ENCODE results near the gene WWP2.
"Not testable (repeated sequence)": the region's sequence is repeated elsewhere in the genome, so short reads cannot be mapped to it uniquely, and the experiment has no call there.

The WWP2 gene

DNA sequence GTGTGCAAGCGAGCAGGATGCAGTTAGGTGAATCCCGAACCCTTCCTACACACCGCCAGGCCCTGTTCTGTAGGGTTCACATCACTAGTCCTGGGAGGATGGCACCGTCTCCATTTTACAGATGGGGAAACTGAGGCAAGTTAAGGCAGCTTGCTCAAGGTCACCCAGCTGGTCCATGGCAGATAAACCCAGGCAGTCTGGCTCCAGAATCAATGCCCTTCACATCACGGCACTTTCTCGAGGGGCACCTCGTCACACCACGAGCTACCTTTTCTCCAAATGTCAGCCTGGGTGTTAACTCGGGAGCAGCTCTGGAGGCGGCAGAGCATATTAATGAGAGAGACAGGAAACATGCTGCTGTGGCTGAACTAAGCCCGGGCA lies 16.9 kb upstream of the WWP2 start:
- in situ Hi-C loops (cut with MboI; ENCODE audit: low sequenced_read_pairs) = no loop called here

DNA sequence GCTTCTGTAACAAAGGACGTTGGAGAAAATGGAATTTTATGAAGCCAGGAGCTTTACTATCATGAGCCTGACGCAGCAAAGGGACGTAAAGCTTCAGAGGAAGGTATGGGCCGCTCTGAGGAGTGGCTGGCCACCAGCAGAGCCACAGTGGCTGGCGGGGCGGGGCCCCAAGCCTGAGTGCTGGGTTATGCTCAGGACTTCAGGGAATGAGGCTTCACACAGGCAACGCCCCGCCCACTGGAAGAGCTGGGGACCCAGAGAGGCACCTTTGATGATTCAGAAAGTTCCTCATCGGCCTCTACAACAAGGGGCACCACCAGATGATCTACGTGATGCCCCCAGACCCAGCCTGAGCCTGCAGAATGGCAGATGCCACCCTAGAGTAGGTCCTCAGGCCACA lies 16.2 kb upstream of the WWP2 start:
- in situ Hi-C loops (cut with MboI; ENCODE audit: low sequenced_read_pairs) = no loop called here

DNA sequence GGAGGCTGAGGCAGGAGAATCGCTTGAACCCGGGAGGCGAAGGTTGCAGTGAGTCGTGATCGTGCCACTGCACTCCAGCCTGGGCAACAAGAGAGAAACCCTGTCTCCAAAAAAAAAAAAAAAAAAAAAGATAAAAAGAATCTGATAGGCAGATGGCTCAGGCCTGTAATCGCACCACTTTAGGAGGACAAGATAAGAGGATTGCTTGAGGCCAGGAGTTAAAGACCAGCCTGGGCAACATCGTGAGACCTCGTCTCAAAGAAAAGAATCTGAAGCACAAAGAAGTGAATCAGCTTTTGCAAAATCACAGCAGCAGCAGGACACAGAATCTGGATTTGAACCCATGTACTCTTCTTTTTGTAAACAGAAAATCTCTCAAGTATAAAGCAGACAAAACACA lies 15.0 kb upstream of the WWP2 start:
- in situ Hi-C loops (cut with MboI; ENCODE audit: low sequenced_read_pairs) = no loop called here

DNA sequence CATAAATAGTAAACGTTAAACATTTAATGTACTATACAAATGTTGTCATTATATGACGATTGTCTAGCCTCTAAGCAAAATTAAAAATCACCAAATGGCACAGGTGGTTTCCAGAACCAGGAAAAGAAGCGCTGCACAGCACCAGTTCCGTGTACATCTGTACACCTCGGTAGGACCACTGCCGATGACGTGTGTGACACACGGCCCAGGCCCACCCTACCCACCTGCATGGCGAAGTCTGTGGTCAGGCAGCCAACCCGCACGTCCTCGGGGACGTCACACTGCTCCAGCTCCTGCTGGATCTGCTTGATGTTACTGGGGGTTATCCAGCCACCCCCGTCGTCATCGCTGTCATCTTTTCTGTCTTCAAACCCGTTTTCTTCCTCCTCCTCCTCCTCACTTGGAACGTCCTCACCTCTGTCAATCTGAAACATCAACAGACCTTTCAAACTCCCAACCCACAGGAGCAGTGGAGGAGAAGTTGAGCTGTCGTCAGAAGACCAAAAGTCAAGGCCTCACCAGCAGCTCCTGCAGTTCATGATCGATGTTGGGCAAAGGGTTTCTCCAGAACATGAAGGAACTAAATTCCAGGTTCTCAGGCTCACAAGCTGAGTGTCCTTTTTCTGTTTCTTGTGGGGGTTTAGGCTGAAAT lies 13.3 kb upstream of the WWP2 start:
- in situ Hi-C loops (cut with MboI; ENCODE audit: low sequenced_read_pairs) = no loop called here

DNA sequence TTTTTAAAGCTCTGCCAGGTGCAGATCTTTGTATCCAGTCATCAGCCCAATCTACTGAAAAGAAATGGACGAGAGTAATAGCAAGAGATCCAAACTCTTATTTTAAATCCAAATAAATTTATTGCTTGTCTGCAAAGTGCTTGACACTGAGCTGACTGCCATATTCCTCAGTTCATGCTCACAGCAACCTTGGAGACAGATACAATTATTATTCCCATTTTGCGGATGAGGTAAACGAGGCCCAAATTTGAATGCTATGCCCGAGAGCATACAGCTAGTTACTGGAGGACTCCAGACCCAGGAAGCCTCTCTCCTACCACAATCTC lies 8.0 kb upstream of the WWP2 start:
- in situ Hi-C loops (cut with MboI; ENCODE audit: low sequenced_read_pairs) = no loop called here

DNA sequence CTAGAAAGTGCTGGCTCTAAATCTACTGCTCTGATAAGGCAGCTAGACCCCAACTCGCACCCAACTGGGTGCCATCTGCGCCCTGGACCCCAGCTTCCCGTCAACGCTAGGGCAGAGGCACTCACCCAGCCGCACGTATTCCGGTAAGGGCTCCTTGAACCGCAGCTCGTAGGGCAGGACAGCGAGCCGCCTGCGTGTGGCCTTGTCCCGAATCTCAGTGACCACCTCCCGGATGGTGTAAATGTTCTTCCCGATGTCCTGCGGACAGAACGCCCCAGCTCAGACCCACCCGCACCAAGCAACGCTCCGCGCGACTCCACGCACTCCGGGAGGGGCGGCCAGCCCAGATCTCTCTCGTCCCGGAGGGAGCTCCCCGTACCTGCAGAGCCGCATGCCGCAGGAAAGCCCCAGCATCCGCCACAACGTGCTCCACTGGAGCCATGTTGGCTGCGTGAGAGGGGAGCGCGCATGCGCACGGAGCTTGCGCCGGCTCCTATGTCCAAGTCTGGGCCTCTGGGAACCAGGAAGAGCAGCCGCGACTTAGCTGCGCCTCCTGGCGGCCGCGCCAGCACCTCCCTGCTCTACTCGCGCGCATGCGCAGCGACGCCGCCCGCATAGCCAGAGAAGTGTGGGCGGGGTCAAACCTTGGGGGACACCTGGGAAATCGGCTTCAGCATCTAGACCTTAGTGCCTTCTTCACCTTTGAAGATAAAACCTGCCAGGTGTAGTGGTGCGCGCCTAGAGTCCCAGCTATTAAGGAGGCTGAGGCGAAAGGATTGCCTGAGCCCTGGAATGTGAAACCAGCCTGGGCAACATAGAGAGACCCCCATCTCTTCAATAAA lies 7.4 kb upstream of the WWP2 start, which contains the start of gene NOB1:
NOB1 (minus strand) TSS at position 458 of the 842 bp plus-strand sequence; CDS start at position 442, 16 bp downstream.
- in situ Hi-C loops (cut with MboI; ENCODE audit: low sequenced_read_pairs) = no loop called here

DNA sequence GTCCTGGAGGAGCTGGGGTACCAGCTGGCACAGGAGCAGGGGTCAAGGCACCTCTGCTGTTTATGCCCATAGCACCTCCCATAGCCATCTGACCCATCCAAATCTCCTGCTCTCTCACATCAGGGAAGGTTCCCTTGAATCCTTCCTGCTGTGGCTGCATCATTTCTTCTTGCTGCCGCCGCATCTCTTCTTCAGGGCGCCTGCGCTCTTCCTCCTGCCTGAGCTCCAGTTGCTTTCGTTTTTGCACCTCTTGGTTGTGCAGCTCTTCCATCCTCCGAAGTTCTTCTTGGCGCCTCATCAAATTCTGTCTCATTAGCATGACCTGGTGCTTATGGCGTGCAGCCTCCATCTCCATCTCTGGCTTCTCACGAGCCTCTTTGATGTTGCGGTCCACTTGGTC lies 5.4 kb upstream of the WWP2 start:
- in situ Hi-C loops (cut with MboI; ENCODE audit: low sequenced_read_pairs) = no loop called here

DNA sequence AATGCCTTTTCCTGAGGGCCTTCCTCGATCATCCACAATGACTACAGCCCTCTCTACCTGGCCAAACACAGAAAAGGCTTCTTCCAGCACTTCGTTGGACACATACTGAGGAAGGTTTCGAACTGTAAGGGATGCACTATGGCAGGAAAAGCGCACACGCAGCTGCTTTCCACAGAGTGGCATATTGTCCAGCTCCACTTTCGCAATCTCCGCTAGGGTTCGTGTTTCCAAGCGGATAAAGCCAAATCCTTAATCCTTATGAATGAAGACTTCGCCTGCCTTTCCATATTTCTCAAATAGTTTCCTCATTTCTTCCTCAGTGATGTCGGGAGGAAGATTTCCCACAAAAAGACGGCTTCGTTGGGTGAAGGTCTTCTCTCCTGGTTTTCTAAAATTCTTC lies 4.8 kb upstream of the WWP2 start:
- in situ Hi-C loops (cut with MboI; ENCODE audit: low sequenced_read_pairs) = not testable (repeated sequence)

DNA sequence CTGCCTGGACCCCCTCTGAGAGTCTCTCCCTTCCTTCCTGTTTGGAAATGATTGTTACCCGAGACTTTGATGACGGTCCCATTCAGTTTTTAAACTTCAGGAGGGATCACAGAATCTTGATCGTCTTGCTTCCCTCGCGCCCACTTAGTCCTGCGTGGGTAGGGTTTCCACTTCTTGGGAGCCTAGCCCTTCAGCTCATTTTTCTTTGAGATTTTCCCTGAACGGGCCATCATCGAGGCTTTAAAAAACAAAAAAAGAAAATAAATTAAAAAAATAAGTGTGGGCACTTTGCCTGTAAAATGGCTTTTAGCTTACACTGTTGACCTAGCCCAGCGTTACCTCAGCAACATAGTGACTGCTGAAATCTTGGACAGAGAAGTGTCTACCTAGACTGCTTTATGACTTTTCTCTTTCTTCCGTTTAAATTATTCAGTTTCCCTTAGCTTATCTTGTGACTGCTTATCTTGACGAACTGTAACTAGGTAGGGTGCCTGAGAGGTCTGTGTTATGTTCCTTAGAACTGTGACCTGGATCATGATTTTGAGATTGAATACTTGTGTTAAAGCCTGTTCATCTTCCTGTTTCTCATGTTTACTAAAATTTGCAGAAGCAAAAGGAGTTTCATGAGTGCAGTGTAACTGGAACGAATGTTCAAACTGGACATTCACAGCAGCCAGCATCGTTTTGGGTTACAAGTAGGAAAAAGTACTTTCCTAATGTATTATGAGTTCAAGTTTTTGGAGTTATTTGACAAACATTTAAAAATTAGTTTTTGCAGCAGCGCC lies 874 bp downstream of the WWP2 start:
- in situ Hi-C loops (cut with MboI; ENCODE audit: low sequenced_read_pairs) = no loop called here

DNA sequence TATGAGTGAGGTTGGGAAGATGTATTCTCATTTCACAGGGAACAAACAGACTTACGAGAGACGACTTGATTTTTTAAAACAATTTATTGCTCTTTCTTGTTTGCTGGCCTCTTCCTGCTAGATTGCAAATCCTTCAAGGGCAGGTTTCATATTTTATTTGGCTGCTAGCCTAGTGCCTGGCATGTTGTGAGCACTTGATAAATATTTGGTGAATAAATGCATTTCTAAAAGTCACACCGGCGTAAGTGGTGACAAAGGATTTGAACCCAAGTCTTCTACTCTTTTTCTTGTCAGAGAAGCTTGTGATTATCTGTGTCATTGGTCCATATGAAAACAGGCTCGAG lies 1.4 kb downstream of the WWP2 start:
- in situ Hi-C loops (cut with MboI; ENCODE audit: low sequenced_read_pairs) = no loop called here

DNA sequence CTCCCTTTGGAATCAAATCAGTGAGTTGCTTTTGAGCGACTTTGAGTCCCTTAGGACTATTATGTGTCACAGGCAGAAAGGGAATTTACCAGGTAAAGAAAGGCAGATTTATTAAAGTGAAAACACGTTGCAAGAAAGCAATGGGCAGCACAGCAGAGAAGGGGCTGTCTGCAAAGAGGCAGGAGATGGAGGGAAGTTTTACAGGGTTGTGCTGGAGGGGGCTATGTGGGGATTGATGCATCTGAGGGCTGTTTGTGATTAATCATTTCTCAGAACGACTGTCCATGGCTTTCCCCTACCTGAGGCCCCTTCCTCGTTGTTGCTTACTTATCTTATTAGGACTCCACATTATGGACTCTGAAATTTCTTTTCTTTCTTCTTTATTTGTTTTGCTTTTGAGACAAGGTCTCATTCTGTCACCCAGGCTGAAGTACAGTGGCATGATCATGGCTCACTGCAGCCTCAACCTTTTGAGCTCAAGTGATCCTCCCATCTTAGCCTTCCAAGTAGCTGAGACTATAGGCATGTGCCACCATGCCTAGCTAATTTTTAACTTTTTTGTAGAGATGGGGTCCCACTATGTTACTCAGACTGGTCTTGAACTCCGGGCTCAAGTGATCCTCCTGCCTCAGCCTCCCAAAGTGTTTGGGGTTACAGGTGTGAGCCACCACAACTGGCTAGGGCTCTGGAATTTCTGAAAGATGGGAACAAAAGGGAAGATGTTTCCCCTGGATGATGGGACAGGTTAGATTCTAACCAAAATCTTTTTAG lies 5.5 kb downstream of the WWP2 start:
- in situ Hi-C loops (cut with MboI; ENCODE audit: low sequenced_read_pairs) = no loop called here

DNA sequence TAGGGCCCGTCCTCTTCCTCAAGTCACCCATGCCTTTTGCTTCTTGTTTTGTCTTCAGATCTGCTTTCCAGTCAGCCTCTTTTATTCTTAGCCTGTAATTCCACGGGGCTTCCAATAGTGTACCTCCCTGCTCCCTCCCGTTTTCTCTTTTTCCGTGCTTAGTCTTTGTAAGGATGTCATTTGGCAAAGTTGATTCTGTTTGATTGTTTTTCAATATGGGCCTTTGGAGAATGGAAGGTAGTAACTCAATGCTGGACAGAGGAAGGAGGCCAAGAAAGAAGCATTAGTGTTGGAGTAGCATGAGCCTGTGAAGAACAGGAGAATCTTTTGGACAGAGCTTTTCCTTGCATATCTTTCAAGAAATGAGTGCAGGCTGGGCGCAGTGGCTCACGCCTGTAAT lies 6.5 kb downstream of the WWP2 start:
- in situ Hi-C loops (cut with MboI; ENCODE audit: low sequenced_read_pairs) = no loop called here

DNA sequence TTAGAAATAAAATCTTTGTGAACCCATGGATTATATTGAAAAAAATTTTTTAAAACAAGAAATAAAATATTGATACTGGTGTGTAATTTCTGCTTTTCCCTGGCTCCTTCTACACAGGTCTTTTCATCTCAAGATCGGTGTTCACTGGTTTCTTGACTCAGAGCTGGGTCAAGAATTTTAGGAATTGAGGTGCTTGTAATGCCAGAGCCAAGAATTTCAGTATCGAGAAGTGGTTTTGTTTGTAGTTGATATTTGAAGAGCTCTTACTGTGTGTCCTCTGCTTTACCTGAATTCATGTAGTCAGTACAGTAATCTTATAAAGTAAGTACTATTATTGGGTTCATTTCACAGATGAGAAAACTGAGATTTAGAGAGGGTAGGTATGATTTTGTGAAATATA lies 7.3 kb downstream of the WWP2 start:
- in situ Hi-C loops (cut with MboI; ENCODE audit: low sequenced_read_pairs) = no loop called here

DNA sequence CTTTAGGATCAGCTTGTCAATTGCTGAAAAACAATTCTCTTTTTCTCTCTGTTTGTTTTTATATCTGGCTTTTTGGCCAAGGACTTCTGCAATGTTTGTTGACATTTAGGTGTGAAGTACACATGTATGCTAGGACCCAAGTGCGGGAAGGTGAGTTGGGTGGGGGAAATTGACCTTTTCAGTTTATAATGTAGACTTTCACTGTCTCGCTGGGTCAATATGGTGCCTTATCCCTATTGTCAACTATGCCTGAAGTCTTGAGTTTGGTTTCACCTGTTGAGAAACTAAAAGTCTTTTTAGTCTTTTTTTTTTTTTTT lies 9.5 kb downstream of the WWP2 start:
- in situ Hi-C loops (cut with MboI; ENCODE audit: low sequenced_read_pairs) = no loop called here

DNA sequence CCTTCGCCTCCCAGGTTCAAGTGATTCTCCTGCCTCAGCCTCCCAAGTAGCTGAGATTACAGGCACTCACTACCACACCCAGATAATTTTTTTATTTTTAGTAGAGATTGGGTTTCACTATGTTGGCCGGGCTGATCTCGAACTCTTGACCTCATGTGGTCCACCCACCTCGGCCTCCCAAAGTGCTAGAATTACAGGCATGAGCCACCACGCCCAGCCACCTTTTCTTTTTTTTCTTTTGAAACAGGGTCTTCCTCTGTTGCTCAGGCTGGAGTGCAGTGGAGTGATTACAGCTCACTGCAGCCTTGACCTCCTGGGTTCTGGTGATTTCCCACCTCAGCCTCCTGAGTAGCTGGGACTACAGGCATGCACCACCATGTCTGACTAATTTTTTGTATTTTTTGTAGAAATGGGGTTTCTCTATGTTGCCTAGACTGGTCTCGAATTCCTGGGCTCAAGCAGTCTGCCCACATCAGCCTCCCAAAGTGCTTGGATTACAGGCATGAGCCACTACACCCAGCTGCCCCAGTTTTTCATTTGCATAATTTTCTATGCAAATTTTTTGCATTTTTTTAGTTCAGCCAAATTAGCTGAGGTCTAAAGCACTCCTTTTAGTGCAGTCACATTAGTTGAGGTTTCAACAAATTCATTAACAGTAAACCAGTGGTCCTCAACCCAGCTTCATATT lies 11.3 kb downstream of the WWP2 start:
- in situ Hi-C loops (cut with MboI; ENCODE audit: low sequenced_read_pairs) = no loop called here

DNA sequence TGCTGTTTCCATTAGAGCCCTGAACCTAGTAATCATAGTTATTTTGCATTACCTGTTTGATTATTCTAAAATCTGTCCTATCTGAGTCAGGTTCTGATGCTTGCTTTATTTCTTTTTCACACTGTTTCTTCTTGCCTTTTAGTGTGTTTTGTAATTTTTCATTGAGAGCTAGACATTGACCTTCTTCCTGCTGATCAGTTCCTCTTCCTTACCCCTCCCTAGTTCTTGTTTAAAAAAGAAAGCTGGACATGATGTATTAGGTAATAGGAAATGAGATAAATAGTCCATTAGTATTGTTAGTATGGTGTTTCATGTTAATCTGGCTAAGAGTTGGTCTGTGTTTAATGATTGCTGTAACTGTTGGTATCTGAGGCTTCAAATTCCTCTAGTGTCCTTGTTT lies 13.4 kb downstream of the WWP2 start:
- in situ Hi-C loops (cut with MboI; ENCODE audit: low sequenced_read_pairs) = no loop called here

DNA sequence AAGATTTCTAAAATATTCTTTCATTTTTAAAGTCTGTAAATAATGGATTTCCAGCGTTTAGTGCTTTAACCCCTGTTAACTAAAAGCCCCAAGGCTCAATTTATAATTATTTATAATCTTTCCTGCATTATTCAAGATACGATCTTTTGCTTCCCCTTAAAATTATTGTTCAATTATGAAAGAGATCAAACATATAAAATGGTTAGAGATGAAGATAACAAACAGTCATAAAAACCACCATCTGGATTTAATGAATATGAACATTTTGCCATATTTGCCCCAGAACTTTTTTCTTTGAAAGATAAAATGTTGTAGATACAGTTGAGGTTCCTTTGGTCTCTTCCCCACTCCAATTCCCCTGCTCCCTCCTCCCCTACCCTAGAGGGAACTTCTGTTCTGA lies 17.6 kb downstream of the WWP2 start:
- in situ Hi-C loops (cut with MboI; ENCODE audit: low sequenced_read_pairs) = no loop called here

DNA sequence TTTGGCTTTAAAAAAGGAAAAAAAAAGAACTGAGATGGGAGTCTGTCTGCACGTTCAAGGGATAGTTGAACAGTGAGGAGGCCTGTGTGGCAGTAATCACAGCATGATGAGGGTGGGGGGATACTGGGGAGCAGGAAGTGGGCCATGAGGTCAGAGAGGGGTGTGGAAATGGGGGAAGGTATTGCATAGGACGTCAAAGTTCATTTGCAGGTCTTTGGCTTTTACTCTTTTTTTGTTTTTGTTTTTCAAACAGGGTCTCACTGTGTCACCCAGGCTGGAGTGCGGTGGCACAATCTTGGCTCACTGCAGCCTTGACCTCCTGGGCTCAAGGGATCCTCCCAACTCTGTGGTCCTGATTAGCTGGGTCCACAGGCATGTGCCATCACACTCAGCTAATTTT lies 19.0 kb downstream of the WWP2 start:
- in situ Hi-C loops (cut with MboI; ENCODE audit: low sequenced_read_pairs) = no loop called here

DNA sequence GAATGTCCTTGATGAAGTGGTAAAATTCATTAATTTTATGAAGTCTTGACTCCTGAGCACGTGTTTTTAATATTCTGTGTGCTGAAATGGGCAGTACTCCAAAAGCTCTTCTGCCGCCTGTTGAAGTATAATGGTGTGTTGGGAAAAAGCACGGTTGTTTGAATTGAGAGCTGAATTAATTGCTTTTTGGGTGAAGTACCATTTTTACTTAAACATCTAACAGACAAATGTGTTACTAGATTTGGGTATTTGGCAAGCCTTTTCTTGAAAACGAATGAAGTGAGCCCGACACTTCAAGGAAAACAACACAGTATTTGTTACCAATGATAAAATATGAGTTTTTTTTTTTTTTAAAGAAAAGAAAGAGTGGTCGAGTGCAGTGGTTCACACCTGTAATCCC lies 22.5 kb downstream of the WWP2 start:
- in situ Hi-C loops (cut with MboI; ENCODE audit: low sequenced_read_pairs) = no loop called here

DNA sequence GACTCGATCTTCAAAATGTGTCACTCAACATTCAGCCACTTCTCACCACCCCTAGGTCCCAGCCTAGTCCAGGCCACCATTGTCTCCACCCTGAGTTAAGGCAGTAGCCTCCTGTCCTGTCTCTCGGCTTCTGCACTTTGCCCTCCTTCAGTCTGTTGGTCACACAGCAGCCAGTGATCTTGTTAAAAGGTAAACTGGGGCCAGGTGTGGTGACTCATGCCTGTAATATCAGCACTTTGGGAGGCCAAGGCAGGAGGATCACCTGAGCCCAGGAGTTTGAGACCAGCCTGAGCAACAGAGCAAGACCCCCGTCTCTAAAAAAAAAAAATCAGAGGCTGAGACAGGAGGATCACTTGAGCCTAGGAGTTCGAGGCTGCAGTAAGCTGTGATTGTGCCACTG lies 25.8 kb downstream of the WWP2 start:
- in situ Hi-C loops (cut with MboI; ENCODE audit: low sequenced_read_pairs) = no loop called here

DNA sequence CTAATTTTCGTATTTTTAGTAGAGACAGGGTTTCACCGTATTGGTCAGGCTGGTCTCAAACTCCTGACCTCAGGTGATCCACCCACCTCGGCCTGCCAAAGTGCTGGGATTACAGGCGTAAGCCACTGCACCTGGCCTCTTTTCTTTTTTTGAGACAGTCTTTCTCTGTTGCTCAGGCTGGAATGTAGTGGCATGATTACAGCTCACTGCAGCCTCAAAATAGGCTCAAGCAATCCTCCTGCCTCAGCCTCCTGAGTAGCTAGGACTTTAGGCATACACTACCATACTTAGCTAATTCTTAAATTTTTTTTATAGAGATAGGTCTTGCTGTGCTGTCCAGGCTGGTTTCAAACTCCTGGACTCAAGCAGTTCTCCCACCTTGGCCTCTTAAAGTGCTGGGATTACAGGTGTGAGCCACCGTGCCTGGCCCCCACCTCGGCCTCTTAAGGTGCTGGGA lies 29.3 kb downstream of the WWP2 start:
- in situ Hi-C loops (cut with MboI; ENCODE audit: low sequenced_read_pairs) = not testable (repeated sequence)

Measured in HL-60/S4 treated with retinoic acid at 250 ng/mL for 4 days and 3 days (cell line).